GM19328 (cell line): Measurements from ENCODE around the gene RCAN3.
"Not testable (repeated sequence)": the region's sequence is repeated elsewhere in the genome, so short reads cannot be mapped to it uniquely, and the experiment has no call there.

Experiments used
- ATAC-seq: cut with Tn5 transposase; IDR thresholded peaks from one replicate; pipeline ENCODE4 v1.9.1; 2021; ENCODE audit warnings: mild to moderate bottlenecking, moderate library complexity; ENCODE audit not compliant: unreplicated experiment

The RCAN3 gene

DNA sequence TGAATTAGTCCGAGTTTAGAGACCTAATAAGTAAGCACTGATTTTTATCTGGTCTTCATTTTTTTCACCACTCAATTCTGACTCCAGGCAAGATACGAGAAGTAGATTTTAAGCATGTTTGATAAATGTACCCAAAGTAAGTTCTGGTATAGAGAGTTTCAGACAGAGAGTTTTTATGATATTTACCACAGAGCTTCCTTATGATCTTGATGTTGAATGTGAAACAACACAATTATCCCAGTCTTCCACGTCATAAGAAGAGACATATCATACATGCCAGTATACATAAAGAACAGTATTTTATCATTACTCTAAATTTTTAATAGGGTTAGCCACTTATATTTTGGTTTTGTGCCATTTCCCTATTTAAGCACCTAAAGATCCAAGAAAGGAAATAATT is 45.4 kb downstream of the RCAN3 start:
- no peak for ATAC-seq

DNA sequence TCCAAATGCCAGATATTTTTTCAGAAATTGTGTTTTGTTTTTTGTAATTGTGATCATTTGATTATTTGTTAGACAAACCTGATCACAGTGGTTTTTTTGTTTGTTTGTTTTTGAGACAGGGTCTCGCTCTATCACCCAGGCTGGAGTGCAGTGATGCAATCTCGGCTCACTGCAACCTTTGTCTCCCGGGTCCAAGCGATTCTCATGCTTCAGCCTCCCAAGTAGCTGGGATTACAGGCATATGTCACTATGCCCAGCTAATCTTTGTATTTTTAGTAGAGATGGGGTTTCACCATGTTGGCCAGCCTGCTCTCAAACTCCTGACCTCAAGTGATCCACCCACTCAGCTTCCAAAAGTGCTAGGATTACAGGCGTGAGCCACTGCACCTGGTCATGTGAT is 46.6 kb downstream of the RCAN3 start:
- ATAC-seq, result not testable (repeated sequence)

DNA sequence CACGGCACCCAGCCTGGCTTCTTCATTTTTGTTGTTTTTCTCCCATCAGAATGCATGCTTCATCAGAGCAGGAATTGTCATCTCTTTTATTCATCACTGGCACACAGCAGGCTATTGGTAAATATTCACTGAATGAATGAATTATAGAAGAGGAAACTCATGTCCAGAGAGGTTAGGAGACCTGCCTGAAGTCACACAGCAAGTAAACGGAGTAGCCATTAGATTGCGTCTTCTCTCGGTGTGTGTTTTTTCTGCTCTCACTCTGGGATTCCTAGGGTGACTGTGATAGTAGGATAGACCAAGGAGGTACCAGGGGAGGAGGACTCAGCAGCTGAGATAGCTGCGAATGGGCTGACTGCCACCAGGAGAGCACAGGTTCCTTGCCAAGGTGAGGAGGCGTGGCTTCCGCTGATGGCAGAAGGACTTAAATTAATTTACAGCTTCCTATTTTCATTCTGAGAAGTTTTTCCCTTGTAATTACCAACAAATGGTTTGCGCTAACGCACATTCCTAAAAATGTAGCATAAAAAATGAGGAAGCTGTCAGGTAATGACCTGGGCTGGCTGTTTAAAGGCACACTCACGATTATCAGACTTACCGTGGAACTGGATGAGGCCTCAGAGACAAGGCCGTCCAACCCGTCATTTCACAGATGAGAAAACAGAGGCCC is 48.8 kb downstream of the RCAN3 start:
- no peak for ATAC-seq

DNA sequence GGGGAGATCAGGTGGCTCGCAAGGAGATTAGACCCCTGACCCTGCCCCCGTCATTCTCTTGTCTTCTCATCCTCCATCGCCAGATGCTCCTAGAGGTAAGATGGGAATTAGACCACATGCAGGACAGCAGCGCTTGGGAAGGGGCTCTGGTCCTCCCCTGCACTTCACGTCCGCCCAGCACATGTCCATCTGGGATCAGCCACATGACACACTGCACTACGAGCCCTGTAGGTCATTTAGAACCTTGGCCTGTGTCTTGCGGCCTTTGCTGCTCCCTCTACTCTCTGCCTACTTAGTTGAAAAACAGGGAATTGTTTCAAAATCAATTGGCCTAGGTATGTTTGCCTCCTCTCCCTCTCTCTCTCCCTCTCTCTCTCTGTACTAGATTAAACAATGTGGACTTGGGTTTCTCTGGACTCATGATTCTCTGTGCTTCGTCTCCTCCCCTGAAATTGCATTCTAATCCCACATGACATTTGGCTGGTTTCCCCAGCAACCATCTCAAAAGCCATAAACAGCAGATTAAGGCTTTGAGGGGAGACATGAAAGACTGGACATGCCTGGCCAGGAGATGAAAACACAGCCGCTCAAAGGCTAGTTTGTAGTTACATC is 49.4 kb downstream of the RCAN3 start:
- ATAC-seq, result no peak

DNA sequence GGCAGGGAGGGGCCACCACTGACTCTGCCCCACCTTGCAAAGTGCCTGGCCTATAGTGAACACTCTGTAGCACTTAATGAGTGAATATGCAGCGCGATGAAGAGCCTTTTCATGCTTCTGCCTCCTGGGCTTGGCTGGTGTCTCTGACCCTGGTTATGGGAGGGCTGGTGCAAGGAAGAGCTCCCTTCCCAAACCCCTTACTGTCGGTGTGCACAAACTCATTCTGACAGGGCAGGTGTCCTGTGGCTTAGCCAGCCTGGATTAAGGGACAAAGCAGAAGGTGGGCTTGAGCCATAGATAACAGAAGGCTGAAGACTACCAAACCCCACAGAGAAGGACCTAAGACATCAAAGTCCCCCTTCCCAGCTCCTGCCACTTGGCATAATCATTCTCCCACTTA is 51.3 kb downstream of the RCAN3 start:
- no peak for ATAC-seq

DNA sequence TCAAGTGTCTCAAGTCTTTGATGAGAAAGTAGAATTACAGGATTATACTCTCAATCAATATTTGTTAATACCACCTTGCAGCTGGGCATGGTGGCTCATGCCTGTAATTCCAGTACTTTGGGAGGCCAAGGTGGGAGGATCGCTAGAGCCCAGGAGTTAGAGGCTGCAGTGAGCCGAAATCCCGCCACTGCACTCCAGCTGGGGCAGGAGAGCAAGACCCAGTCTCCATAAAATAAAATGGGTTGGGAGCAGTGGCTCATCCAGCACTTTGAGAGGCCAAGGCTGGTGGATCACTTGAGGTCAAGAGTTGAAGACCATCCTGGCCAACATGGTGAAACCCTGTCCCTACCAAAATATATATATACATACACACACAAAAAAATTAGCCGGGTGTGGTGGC is 52.1 kb downstream of the RCAN3 start:
- no peak for ATAC-seq

DNA sequence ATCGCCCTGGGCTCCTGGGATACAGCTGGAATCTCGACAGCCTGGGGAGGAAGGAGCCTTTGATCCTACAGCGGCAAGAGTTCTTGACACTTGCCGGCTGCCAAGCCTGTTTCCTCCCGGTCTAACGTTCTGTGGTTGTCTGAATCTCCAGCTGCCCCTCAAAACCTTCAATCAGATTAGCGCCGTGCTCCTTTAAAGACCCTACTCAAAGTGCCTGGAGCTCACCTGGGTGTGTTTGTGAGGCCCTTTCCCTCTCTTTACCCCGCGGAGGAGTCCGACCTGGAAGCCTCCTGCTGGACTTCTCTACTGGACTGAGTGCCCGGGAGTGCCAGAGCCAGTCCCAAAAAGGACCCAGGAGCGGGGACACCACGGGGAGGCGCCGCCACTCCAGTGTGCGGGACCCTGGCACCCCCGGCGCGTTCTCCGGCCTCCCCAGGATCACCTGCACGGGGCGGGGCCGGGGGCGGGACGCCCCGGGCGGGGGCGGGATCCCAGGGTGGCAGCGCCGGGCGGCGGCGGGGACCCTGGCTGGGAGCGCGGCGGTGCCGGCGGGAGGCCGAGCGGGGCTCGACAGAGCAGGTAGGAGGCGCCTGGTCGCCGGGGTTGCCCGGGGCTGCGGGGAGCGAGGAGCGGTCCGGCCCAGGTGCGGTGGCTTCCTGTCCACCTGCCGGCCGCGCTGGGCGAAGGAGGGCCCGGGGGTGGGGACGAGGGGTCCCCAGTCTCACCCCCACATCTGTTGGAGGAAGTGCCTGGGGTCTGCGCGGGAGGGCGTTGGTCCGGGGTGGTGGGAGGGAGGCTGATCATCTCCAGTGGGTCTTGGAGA is 53.2 kb downstream of the RCAN3 start, which contains the start of gene NCMAP:
NCMAP (plus strand) TSS at position 497 of the 823 bp plus-strand sequence. CDS start 39,344 bp downstream, outside the sequence.
- no peak for ATAC-seq

DNA sequence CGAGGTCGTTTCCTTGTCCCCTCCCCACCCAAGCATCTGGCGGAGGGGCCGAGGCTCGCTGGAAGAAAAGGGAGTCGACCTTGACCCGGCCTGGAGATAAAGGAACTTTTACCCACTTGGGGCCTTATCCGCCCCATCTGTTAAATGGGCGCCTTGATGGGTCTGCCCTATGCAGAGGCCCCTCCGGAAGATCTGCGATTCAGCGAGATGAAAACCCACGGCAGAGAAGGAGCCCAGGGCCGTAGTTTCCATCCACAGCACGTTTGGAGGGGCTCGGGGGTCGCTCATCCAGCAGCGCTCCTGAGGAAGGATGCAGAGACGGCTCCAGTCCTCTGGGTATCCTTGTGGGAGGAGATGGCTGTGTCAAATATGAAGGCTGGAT is 53.8 kb downstream of the RCAN3 start:
- no peak for ATAC-seq

DNA sequence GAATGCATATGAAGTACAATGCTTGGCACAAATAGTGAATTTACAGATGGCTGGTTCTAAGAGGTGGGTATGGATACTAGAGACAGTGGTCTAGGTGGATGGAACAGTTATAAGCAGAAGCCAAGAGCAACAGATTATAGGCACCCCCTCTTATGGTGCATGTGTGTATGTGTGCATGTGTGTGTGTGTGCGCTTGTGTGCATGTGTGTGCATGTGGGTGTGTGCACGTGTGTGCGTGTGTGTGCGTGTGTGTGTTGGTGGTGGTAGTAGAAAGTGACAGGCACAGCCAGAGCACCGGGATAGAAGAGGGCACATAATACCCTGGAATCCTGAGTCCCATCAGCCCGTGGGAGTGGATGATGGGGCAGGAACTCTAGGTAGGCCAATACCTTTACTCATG is 54.6 kb downstream of the RCAN3 start:
- ATAC-seq, result no peak

DNA sequence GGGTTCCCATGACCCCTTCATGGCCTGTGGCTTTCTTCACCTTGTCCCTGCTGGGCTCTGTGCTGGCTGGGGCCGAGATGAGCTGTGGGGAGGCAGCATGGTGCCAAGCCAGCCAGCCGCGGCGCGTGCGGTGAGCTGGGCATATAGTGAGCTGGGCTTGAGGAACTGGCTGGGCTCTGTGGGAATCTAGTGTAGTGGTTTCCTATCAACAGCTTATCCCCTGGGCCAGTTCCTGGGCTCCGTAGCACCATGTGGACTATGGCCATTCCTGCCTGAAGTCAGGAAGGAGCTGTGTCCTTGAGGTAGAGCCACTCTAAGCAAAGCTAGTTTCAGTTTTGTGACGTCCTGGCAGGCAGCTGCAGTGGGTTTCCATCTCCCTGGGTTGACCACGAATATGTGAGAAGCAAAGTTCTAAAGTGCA is 55.1 kb downstream of the RCAN3 start:
- ATAC-seq, result no peak

DNA sequence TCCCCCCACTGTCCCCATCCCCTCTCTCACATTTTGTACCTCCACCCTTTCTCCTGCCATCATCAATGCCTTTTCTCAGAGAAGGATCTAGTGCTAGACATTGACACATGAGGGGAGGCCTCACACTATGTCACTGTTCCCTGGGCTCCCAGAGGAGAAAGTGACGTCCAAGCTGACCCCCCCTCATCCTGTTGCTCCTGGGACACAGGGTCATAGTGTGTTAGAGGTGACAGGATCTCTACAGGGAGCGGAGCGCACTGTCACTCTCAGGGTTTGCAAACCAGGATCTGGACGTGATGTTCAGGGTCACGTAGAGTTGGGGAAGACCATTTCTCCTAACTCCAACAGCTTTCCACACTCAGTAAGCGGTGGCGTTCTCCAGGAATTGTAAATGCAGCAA is 55.8 kb downstream of the RCAN3 start:
- ATAC-seq, result no peak

DNA sequence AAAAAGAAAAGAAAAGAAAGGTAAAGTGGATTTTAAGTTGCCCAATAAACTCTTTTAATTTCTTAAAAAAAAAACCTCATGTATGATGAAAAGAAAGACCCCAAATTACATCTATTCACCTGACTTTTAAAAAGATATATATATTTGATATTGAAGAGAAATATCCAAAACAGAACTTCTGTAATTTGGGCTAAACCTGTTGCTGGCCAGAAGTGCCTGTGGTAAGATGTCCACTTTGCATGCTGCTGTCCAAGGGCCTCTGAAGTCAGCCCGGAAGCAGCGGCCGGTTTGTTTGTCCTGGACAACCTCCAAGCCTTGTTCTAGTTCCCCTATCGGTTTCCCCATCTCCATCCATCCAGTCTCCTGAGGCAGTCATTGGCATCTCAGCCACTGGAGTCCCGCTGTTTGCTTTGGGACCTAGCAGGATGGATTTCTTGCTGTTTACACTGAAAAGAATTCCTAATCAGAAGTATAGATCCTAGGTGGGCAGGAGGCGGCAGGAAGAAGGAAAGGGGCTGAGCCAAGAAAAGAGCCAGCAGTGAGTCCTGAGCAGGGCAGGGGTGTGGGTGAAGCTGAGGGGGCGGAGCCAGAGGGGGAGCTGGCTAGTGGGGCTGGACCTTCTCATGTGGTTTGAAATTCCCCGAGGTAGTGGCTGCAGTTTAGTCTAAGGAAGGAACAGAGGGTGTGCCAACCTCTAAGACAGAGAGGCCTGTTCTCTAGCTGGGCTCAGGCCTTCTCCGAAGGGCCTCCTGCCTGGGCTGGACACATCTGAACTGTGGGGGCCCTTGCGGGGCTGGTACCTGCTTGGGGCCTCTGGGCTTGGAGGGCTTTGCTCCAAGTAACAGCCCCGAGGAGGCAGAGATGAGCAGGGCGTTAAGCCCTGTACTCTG is 56.5 kb downstream of the RCAN3 start:
- no peak for ATAC-seq

DNA sequence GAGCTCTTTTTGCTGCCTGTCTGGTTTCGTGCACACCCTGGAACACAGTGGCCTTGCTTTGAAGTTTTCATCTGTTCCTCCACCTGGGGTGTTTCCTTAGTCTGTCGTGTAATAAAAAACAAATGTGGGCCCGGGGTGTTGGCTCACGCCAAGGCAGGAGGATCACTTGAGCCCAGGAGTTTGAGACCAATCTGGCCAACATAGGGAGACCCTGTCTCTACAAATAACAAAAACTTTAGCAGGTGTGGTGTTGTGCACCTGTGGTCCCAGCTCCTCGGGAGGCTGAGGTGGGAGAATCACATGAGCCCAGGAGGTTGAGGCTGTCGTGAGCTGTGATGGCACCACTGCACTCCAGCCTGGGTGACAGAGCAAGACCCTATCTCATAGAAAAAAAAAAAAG is 57.7 kb downstream of the RCAN3 start:
- ATAC-seq, result no peak

DNA sequence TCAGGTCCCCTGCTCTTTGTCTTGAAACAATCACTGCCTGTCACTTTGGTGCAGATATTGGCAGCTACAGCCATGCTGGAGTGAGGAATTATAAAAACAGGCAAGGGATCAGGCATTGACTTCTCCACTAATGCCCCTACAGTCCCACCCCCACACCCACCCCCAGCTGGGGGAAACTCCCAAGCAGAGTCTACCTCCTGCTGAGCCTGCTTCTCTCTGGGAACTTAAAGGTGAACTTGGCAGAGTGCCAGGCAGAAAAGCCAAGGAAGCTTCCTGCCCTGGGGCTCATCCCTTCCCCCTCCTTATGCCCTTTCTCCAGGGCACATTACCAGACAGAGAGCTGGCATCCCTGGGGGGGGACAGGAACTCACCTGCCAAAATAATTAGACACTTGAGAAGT is 60.0 kb downstream of the RCAN3 start:
- ATAC-seq, result no peak

DNA sequence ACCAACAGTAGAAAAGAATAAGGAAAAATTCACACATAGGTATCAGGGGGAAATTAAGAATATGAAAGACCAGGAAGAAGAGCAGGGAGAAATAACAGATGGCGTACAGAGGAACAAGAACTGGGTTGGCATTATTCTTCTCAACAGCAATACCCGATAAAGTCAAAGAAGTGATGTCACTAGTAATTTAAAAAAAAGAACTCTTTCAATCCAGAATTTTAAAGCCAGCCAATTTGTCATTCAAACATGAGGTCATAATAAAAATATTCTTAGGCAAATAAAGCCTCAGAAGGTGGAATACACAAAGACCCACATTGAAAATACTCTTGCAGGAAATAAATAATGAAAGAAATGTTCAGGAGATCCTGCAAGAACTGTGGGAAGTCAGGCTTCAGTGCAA is 62.1 kb downstream of the RCAN3 start:
- ATAC-seq, result no peak

DNA sequence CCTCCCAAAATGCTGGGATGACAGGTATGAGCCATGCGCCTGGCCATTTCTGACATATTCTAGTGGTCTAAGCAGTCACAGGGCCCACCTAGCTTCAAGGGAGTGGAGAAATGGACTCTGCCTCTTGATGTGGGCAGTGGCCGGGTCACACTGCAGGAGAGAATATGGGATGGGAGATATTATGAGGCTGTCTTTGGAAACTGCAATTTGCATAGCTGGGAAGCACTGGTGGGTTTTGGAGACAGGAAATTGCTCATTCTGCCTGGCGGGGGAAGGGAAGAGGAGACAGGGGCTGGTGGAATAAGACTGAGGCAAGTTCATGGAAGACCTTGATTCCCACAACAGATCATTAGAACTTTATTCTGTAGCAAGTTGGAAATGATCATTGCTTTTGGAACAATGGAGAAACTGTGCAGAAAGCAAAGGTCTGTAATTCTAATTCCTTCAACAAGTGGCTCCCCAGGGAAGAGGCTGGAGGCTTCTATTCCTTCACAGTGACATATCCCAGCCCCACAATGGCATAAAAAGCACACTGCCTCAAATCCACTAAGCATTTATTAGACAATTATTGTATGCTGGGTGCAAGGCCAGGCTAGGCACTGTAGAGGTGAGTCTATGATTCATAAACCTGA is 63.7 kb downstream of the RCAN3 start:
- no peak for ATAC-seq

DNA sequence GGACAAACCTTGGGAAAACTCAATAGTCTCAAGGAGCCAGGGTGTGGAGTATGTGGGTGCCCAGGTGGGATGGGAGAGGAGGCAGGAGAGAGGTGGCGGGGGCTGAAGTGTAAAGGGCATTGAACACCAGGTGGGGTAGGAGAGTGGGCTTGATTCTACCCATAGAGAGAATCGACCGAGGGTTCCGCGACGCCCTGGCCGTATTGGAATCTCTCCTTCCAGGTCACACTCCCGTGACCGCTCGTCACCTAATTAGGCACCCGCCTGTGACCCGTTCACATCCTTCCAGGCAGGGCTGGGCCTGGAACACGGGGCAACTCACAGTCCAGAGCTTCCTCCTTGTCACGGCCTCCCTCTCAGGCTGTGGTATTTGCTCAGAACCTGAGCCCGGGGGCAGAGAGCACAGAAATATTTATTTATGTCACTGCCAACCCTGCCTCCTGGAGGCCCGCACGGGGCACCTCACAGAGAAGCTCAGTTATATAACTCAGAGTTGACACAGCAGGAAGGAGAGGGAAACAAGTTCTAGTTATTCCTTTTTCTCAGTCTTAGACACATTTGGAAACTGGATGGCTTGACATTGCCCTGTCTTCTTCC is 65.3 kb downstream of the RCAN3 start:
- no peak for ATAC-seq

DNA sequence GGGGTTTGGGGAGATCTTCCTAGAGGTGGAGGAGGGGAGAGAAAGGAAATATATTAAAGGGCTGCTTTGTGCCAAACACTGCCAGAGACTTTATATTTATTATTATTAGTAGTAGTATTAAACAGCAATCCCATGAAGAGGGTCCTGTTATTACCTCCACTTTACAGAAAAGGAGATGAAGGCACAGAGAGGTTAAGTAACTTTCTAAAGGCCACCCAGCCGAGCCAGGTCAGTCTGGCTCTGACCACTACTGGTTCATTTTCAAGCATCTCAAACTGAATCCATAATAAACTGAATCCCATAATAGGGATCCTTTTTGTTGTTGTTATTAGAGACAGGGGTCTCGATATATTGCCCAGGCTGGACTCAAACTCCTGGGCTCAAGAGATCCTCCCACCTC is 65.8 kb downstream of the RCAN3 start:
- ATAC-seq, result no peak

DNA sequence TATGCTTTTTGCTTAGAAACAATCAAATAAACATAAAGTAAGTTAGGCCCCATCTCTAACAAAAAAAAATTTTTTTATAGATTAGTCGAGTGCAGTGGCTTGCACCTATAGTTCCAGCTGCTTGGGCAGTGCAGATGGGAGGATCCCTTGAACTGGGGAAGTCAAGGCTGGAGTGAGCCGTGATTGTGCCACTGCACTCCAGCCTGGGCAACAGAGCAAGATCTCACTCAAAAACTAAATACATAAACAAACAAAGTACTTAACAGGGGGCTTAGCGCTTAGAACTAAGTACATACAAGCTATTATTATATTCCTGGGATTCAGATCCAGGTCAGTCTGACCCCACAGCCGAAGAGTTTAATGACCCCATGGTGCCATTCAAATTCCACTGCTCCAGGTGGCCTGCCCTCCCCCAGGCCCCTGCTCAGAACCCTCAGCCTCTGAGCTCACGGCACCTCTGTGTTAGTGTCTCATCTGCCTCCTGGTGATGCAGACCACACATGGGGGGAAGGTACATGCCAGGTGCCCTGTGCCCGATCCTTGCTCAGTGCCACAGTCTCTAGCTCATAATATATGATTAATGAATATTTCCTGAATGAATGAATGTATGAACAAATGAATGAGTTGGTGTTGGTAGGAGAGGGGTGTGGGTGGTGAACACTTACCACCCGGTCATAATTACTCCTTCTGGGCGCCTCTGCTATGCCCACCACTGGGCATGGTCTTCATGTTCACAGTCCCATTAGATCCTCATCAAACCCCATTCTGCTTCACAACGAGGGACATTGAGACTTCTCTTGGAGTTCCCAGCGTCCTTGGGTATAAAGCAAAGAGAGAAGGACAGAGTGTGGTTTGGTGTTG is 67.9 kb downstream of the RCAN3 start:
- ATAC-seq, result no peak
